HEK293 (cell line): ENCODE measurements around the gene NFATC2IP.

Experiments used
- BCL11A ChIP-seq: fragments of 450-650 bp; formaldehyde crosslinking; IDR thresholded peaks from 2 replicates; pipeline ENCODE4 v1.5.1; 2016; ENCODE audit warnings: low read depth, missing biosample characterization, missing genetic modification characterization
- GFI1B ChIP-seq: fragments of 450-650 bp; formaldehyde crosslinking; IDR thresholded peaks from 2 replicates; pipeline ENCODE4 v1.5.1; 2016; ENCODE audit warnings: missing biosample characterization, missing genetic modification characterization
- SP7 ChIP-seq: fragments of 450-650 bp; formaldehyde crosslinking; IDR thresholded peaks from 2 replicates; pipeline ENCODE4 v1.5.1; 2016; ENCODE audit warnings: missing biosample characterization, missing genetic modification characterization
- ZBTB7A ChIP-seq: fragments of 450-650 bp; formaldehyde crosslinking; IDR thresholded peaks from 2 replicates; pipeline ENCODE4 v1.5.1; 2016; ENCODE audit warnings: low read depth, missing biosample characterization, missing genetic modification characterization
- ZIC2 ChIP-seq: fragments of 450-650 bp; formaldehyde crosslinking; IDR thresholded peaks from 2 replicates; pipeline ENCODE4 v1.5.1; 2016; ENCODE audit warnings: missing biosample characterization, missing genetic modification characterization
- ZNF114 ChIP-seq: fragments of 450-650 bp; formaldehyde crosslinking; IDR thresholded peaks from 2 replicates; pipeline ENCODE4 v1.5.0; 2017; ENCODE audit warnings: missing biosample characterization, missing genetic modification characterization
- ZNF16 ChIP-seq: fragments of 450-650 bp; formaldehyde crosslinking; IDR thresholded peaks from 2 replicates; pipeline ENCODE4 v1.5.1; 2016; ENCODE audit warnings: low read depth, missing biosample characterization, missing genetic modification characterization
- ZNF175 ChIP-seq: fragments of 450-650 bp; formaldehyde crosslinking; IDR thresholded peaks from 2 replicates; pipeline ENCODE4 v1.5.1; 2016; ENCODE audit warnings: missing biosample characterization, missing genetic modification characterization
- ZNF214 ChIP-seq: fragments of 450-650 bp; formaldehyde crosslinking; IDR thresholded peaks from 2 replicates; pipeline ENCODE4 v1.5.1; 2017; ENCODE audit warnings: missing biosample characterization, mild to moderate bottlenecking, missing genetic modification characterization, borderline replicate concordance
- ZNF423 ChIP-seq: fragments of 450-650 bp; formaldehyde crosslinking; IDR thresholded peaks from 2 replicates; pipeline ENCODE4 v1.5.1; 2016; ENCODE audit warnings: missing biosample characterization, missing genetic modification characterization
- ZNF473 ChIP-seq: fragments of 450-650 bp; formaldehyde crosslinking; IDR thresholded peaks from 2 replicates; pipeline ENCODE4 v1.5.1; 2017; ENCODE audit warnings: missing biosample characterization, missing genetic modification characterization
- ZNF560 ChIP-seq: fragments of 450-650 bp; formaldehyde crosslinking; IDR thresholded peaks from 2 replicates; pipeline ENCODE4 v1.5.1; 2017; ENCODE audit warnings: missing biosample characterization, missing genetic modification characterization, borderline replicate concordance
- ZNF626 ChIP-seq: fragments of 450-650 bp; sonication (Bioruptor Pico); formaldehyde crosslinking; IDR thresholded peaks from 2 replicates; pipeline ENCODE4 v1.5.1; 2018; ENCODE audit warnings: missing biosample characterization, missing genetic modification characterization, inconsistent platforms
- ZNF664 ChIP-seq: fragments of 450-650 bp; formaldehyde crosslinking; IDR thresholded peaks from 2 replicates; pipeline ENCODE4 v1.5.1; 2016; ENCODE audit warnings: missing biosample characterization, missing genetic modification characterization
- ZNF777 ChIP-seq: fragments of 450-650 bp; formaldehyde crosslinking; IDR thresholded peaks from 2 replicates; pipeline ENCODE4 v1.5.1; 2017; ENCODE audit warnings: missing biosample characterization, missing genetic modification characterization, borderline replicate concordance
- ZXDB ChIP-seq: fragments of 450-650 bp; formaldehyde crosslinking; IDR thresholded peaks from 2 replicates; pipeline ENCODE4 v1.5.1; 2016; ENCODE audit warnings: missing biosample characterization, missing genetic modification characterization
- TF ChIP-seq, protein P1 (sequence below): fragments of 450-650 bp; formaldehyde crosslinking; IDR thresholded peaks from 2 replicates; pipeline ENCODE4 v1.5.1; 2016; ENCODE audit warnings: missing biosample characterization, missing genetic modification characterization
- TF ChIP-seq, protein P2 (sequence below): fragments of 450-650 bp; formaldehyde crosslinking; conservative IDR thresholded peaks from 2 replicates; pipeline ENCODE4 v1.5.1; 2016; ENCODE audit warnings: low read depth, missing biosample characterization, missing genetic modification characterization
- TF ChIP-seq, protein P3 (sequence below): fragments of 450-650 bp; formaldehyde crosslinking; IDR thresholded peaks from 2 replicates; pipeline ENCODE4 v1.5.1; 2017; ENCODE audit warnings: missing biosample characterization, missing genetic modification characterization
- TF ChIP-seq, protein P4 (sequence below): fragments of 450-650 bp; IDR thresholded peaks from 2 replicates; pipeline ENCODE4 v1.5.1; 2018; ENCODE audit warnings: missing biosample characterization, missing genetic modification characterization
- TF ChIP-seq, protein P5 (sequence below): fragments of 450-650 bp; formaldehyde crosslinking; IDR thresholded peaks from 2 replicates; pipeline ENCODE4 v1.5.1; 2016; ENCODE audit warnings: missing biosample characterization, missing genetic modification characterization
- TF ChIP-seq, protein P6 (sequence below): fragments of 450-650 bp; formaldehyde crosslinking; IDR thresholded peaks from 2 replicates; pipeline ENCODE4 v1.5.1; 2016; ENCODE audit warnings: missing biosample characterization, missing genetic modification characterization, borderline replicate concordance
- TF ChIP-seq, protein P7 (sequence below): fragments of 450-650 bp; formaldehyde crosslinking; IDR thresholded peaks from 2 replicates; pipeline ENCODE4 v1.5.1; 2017; ENCODE audit warnings: missing biosample characterization, missing genetic modification characterization
- TF ChIP-seq, protein P8 (sequence below): fragments of 450-650 bp; formaldehyde crosslinking; IDR thresholded peaks from 2 replicates; pipeline ENCODE4; 2016; ENCODE audit warnings: missing biosample characterization, missing genetic modification characterization

Gene NFATC2IP

DNA sequence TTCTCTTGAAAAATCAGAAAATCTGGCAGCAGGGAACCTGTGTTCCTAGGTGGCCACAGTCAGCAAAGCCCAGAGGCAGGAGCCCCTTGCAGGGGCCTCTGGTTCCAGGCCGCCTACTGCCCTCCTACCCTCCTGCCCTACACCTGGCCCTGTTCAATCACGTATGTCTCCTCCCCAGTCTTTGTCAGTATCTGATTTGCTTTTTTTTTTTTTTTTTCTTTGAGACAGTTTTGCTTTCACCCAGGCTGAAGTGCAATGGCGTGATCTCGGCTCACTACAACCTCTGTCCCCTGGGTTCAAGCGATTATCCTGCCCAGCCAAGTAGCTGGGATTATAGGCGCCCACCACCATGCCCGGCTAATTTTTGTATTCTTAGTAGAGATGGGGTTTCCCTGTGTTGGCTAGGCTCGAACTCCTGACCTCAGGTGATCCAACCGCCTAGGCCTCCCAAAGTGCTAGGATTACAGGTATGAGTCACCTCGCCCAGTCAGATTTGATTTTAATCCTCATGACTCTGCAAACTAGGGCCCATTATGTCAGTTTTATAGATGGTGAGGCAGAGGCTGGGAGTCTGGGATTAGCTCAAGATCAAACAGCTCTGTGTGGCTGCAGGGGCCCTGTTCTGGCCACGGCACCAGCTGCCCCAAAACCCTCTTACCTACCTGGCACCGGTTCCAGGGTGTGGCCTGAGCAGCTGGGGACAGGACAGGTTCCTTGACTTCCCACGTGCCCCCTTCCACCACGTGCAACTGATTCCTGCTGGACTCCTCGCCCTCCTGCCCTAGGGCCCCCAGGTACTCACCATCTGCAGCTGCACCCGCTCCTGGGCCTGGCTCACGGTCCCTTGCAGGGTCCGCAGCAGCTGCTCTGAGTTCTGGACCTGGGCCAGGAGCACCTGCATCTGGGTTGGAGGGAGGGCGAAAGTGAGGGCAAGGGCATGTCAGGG lies 40.4 kb upstream of the NFATC2IP start (continued):
- TF ChIP-seq ZBTB7A (tag by site-specific recombination): no peak
- TF ChIP-seq ZNF214 (tag by site-specific recombination): no peak
- TF ChIP-seq, protein P1, sequence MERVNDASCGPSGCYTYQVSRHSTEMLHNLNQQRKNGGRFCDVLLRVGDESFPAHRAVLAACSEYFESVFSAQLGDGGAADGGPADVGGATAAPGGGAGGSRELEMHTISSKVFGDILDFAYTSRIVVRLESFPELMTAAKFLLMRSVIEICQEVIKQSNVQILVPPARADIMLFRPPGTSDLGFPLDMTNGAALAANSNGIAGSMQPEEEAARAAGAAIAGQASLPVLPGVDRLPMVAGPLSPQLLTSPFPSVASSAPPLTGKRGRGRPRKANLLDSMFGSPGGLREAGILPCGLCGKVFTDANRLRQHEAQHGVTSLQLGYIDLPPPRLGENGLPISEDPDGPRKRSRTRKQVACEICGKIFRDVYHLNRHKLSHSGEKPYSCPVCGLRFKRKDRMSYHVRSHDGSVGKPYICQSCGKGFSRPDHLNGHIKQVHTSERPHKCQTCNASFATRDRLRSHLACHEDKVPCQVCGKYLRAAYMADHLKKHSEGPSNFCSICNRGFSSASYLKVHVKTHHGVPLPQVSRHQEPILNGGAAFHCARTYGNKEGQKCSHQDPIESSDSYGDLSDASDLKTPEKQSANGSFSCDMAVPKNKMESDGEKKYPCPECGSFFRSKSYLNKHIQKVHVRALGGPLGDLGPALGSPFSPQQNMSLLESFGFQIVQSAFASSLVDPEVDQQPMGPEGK (tag by site-specific recombination): peak; percentile 39
- TF ChIP-seq, protein P2, sequence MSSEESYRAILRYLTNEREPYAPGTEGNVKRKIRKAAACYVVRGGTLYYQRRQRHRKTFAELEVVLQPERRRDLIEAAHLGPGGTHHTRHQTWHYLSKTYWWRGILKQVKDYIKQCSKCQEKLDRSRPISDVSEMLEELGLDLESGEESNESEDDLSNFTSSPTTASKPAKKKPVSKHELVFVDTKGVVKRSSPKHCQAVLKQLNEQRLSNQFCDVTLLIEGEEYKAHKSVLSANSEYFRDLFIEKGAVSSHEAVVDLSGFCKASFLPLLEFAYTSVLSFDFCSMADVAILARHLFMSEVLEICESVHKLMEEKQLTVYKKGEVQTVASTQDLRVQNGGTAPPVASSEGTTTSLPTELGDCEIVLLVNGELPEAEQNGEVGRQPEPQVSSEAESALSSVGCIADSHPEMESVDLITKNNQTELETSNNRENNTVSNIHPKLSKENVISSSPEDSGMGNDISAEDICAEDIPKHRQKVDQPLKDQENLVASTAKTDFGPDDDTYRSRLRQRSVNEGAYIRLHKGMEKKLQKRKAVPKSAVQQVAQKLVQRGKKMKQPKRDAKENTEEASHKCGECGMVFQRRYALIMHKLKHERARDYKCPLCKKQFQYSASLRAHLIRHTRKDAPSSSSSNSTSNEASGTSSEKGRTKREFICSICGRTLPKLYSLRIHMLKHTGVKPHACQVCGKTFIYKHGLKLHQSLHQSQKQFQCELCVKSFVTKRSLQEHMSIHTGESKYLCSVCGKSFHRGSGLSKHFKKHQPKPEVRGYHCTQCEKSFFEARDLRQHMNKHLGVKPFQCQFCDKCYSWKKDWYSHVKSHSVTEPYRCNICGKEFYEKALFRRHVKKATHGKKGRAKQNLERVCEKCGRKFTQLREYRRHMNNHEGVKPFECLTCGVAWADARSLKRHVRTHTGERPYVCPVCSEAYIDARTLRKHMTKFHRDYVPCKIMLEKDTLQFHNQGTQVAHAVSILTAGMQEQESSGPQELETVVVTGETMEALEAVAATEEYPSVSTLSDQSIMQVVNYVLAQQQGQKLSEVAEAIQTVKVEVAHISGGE (tag by site-specific recombination): no peak
- TF ChIP-seq ZNF560 (tag by site-specific recombination): no peak
- TF ChIP-seq ZNF16 (tag by site-specific recombination): no peak
- TF ChIP-seq, protein P3, sequence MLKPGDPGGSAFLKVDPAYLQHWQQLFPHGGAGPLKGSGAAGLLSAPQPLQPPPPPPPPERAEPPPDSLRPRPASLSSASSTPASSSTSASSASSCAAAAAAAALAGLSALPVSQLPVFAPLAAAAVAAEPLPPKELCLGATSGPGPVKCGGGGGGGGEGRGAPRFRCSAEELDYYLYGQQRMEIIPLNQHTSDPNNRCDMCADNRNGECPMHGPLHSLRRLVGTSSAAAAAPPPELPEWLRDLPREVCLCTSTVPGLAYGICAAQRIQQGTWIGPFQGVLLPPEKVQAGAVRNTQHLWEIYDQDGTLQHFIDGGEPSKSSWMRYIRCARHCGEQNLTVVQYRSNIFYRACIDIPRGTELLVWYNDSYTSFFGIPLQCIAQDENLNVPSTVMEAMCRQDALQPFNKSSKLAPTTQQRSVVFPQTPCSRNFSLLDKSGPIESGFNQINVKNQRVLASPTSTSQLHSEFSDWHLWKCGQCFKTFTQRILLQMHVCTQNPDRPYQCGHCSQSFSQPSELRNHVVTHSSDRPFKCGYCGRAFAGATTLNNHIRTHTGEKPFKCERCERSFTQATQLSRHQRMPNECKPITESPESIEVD (tag by site-specific recombination): no peak
- TF ChIP-seq, protein P4, sequence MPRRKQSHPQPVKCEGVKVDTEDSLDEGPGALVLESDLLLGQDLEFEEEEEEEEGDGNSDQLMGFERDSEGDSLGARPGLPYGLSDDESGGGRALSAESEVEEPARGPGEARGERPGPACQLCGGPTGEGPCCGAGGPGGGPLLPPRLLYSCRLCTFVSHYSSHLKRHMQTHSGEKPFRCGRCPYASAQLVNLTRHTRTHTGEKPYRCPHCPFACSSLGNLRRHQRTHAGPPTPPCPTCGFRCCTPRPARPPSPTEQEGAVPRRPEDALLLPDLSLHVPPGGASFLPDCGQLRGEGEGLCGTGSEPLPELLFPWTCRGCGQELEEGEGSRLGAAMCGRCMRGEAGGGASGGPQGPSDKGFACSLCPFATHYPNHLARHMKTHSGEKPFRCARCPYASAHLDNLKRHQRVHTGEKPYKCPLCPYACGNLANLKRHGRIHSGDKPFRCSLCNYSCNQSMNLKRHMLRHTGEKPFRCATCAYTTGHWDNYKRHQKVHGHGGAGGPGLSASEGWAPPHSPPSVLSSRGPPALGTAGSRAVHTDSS (tag by site-specific recombination): no peak
- peak; percentile 78 for TF ChIP-seq SP7 (tag by site-specific recombination)
- TF ChIP-seq, protein P5, sequence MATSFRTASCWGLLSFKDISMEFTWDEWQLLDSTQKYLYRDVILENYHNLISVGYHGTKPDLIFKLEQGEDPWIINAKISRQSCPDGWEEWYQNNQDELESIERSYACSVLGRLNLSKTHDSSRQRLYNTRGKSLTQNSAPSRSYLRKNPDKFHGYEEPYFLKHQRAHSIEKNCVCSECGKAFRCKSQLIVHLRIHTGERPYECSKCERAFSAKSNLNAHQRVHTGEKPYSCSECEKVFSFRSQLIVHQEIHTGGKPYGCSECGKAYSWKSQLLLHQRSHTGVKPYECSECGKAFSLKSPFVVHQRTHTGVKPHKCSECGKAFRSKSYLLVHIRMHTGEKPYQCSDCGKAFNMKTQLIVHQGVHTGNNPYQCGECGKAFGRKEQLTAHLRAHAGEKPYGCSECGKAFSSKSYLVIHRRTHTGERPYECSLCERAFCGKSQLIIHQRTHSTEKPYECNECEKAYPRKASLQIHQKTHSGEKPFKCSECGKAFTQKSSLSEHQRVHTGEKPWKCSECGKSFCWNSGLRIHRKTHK: no peak
- 0 out of 2 replicates have a peak, but pooled peaks have one; percentile 20 for TF ChIP-seq ZXDB (tag by site-specific recombination)
- TF ChIP-seq, protein P6, sequence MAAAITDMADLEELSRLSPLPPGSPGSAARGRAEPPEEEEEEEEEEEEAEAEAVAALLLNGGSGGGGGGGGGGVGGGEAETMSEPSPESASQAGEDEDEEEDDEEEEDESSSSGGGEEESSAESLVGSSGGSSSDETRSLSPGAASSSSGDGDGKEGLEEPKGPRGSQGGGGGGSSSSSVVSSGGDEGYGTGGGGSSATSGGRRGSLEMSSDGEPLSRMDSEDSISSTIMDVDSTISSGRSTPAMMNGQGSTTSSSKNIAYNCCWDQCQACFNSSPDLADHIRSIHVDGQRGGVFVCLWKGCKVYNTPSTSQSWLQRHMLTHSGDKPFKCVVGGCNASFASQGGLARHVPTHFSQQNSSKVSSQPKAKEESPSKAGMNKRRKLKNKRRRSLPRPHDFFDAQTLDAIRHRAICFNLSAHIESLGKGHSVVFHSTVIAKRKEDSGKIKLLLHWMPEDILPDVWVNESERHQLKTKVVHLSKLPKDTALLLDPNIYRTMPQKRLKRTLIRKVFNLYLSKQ (tag by site-specific recombination): no peak
- TF ChIP-seq, protein P7, sequence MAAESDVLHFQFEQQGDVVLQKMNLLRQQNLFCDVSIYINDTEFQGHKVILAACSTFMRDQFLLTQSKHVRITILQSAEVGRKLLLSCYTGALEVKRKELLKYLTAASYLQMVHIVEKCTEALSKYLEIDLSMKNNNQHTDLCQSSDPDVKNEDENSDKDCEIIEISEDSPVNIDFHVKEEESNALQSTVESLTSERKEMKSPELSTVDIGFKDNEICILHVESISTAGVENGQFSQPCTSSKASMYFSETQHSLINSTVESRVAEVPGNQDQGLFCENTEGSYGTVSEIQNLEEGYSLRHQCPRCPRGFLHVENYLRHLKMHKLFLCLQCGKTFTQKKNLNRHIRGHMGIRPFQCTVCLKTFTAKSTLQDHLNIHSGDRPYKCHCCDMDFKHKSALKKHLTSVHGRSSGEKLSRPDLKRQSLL: no peak
- no peak for TF ChIP-seq ZNF114 (tag by site-specific recombination)
- TF ChIP-seq ZNF423 (tag by site-specific recombination): no peak
- TF ChIP-seq BCL11A: peak; percentile 57; the same call in 1 of the 2 replicates
- no peak for TF ChIP-seq ZNF626 (tag by site-specific recombination)
- TF ChIP-seq ZNF777 (tag by site-specific recombination): no peak
- TF ChIP-seq ZNF664: no peak
- no peak for TF ChIP-seq ZIC2 (tag by site-specific recombination)
- TF ChIP-seq ZNF473 (tag by site-specific recombination): no peak
- TF ChIP-seq, protein P8, sequence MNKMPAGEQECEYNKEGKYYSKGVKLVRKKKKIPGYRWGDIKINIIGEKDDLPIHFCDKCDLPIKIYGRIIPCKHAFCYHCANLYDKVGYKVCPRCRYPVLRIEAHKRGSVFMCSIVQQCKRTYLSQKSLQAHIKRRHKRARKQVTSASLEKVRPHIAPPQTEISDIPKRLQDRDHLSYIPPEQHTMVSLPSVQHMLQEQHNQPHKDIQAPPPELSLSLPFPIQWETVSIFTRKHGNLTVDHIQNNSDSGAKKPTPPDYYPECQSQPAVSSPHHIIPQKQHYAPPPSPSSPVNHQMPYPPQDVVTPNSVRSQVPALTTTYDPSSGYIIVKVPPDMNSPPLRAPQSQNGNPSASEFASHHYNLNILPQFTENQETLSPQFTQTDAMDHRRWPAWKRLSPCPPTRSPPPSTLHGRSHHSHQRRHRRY (tag by site-specific recombination): no peak
- TF ChIP-seq GFI1B (tag by site-specific recombination): peak; percentile 73; the same call in 1 of the 2 replicates
- no peak for TF ChIP-seq ZNF175
